Measurements from ENCODE around the gene ADA.

- TF ChIP-seq CTCF (optimal IDR thresholded peaks at IDR 0.05 in 1 of 3, IDR thresholded peaks at IDR 0.05 in 1 of 3, conservative IDR thresholded peaks at IDR 0.05 in 1 of 3; ENCODE audit: extremely low read depth in 1 of 3, insufficient read depth in 2 of 3, low read length in 3 of 3) (no peak), EZH2 (IDR thresholded peaks at IDR 0.05; ENCODE audit: low read length) (no peak)
Measured at GRCh38 chr20:44651434-44651683, 140 bp downstream of the ADA start.

Data from keratinocyte (primary cell).